GM12878 (cell line): ENCODE data around the gene OR6C75. TPM values are rescaled to one million over a fixed set of nuclear protein-coding genes. Genes with fewer than 3 reads are reported as not detected.

ENCODE experiments used
- ATAC-seq: fragments of 200-7000 bp; cut with Tn5 transposase; 3 replicates; pipeline ENCODE4 v1.9.1; 2020; ENCODE audit warnings: mild to moderate bottlenecking, moderate library complexity
- BruUV-seq: library from RNA; stranded (reverse); fragments of 400-500 nt; replicated peaks from 2 replicates; lab custom pipeline; 2021; lab: Mats Ljungman, UMichigan
- CTCF ChIA-PET: fragments of 300-600 bp; sonication (Branson Sonifier 250); formaldehyde crosslinking; extraction: SDS; loops from one replicate; lab custom pipeline; 2021; ENCODE audit warnings: inconsistent platforms; lab: Yijun Ruan, JAX
- POLR2A ChIA-PET: fragments of 350-600 bp; formaldehyde crosslinking; extraction: SDS; loops from one replicate; lab custom pipeline; 2021; ENCODE audit warnings: inconsistent platforms; lab: Charles Lee
- RAD21 ChIA-PET: fragments of 300-600 bp; sonication (Branson Sonifier 250); formaldehyde crosslinking; loops from one replicate; lab custom pipeline; 2023; ENCODE audit warnings: antibody characterized with exemption; ENCODE audit not compliant: unreplicated experiment; lab: Charles Lee
- SMC1A ChIA-PET: fragments of 300-600 bp; sonication (Branson Sonifier 250); formaldehyde crosslinking; loops from one replicate; lab custom pipeline; 2023; ENCODE audit not compliant: unreplicated experiment, uncharacterized antibody; lab: Charles Lee
- DNase-seq: peaks from one replicate; pipeline ENCODE4 v3.0.0-alpha.2; 2011; ENCODE audit warnings: low read depth, low spot score
- FAIRE-seq: peaks from 3 replicates; lab custom pipeline; 2011; peaks lifted over from hg19 to GRCh38; lab: Jason Lieb, UNC
- H2AFZ ChIP-seq: 2 replicates; pipeline ENCODE4 v1.6.0; 2011; ENCODE audit warnings: low read depth, low read length, control low read depth; ENCODE audit not compliant: control insufficient read depth
- H3K27ac ChIP-seq: 2 replicates; pipeline ENCODE4 v1.5.1; 2011; ENCODE audit warnings: control low read depth; ENCODE audit not compliant: control insufficient read depth, insufficient read depth
- H3K27me3 ChIP-seq, 2 experiments: replicated peaks in 1 of 2; 2 replicates each; pipeline versions ENCODE4 v1.6.0 to v1.6.1; 2011; ENCODE audit warnings: low read length in 1 of 2; ENCODE audit not compliant: control insufficient read depth in 2 of 2, insufficient read depth in 2 of 2
- H3K36me3 ChIP-seq, 2 experiments: 2 replicates each; pipeline ENCODE4 v1.5.1; 2011; ENCODE audit warnings: low read length in 1 of 2; ENCODE audit not compliant: control insufficient read depth in 2 of 2, insufficient read depth in 2 of 2
- H3K4me1 ChIP-seq: 2 replicates; pipeline ENCODE4 v1.6.1; 2011; ENCODE audit warnings: mild to moderate bottlenecking, low read length, moderate library complexity, mixed read lengths; ENCODE audit not compliant: control insufficient read depth, insufficient read depth
- H3K4me2 ChIP-seq: 2 replicates; pipeline ENCODE4 v1.6.0; 2011; ENCODE audit warnings: control low read depth; ENCODE audit not compliant: control insufficient read depth, insufficient read depth
- H3K4me3 ChIP-seq: fragments of 200-600 bp; sonication (generic); 2 replicates; pipeline ENCODE4 v1.5.1; 2016
- H3K79me2 ChIP-seq: 2 replicates; pipeline ENCODE4 v1.6.0; 2011; ENCODE audit warnings: low read length; ENCODE audit not compliant: control insufficient read depth, insufficient read depth
- H3K9ac ChIP-seq: 2 replicates; pipeline ENCODE4 v1.8.0; 2011; ENCODE audit warnings: low read length, control low read depth, mixed read lengths; ENCODE audit not compliant: control insufficient read depth, insufficient read depth
- H3K9me3 ChIP-seq: replicated peaks from 3 replicates; pipeline ENCODE4 v1.5.1; 2011; ENCODE audit warnings: mild to moderate bottlenecking, low read length; ENCODE audit not compliant: control insufficient read depth, insufficient read depth
- H4K20me1 ChIP-seq: 2 replicates; pipeline ENCODE4 v1.6.0; 2011; ENCODE audit not compliant: control insufficient read depth, insufficient read depth
- CBX5 ChIP-seq: sonication (generic); IDR thresholded peaks from 2 replicates; pipeline ENCODE4 v1.6.1; 2016; ENCODE audit warnings: low read depth, moderate library complexity, mild to moderate bottlenecking, inconsistent platforms
- HCFC1 ChIP-seq: fragments of 150-350 bp; IDR thresholded peaks from 2 replicates; pipeline ENCODE4 v1.6.1; 2014; ENCODE audit warnings: low read length
- HDGF ChIP-seq: fragments of 450-650 bp; IDR thresholded peaks from 2 replicates; pipeline ENCODE4 v1.6.1; 2016; ENCODE audit warnings: antibody characterized with exemption
- KDM1A ChIP-seq: fragments of 200-600 bp; sonication (generic); IDR thresholded peaks from 2 replicates; pipeline ENCODE4 v1.6.1; 2016; ENCODE audit warnings: borderline replicate concordance
- MTA2 ChIP-seq: fragments of 450-650 bp; IDR thresholded peaks from 2 replicates; pipeline ENCODE4 v1.6.1; 2016; ENCODE audit warnings: low read depth, mild to moderate bottlenecking, moderate library complexity
- PAX5 ChIP-seq: IDR thresholded peaks from 2 replicates; pipeline ENCODE4 v1.6.1; 2011; ENCODE audit warnings: low read depth, low read length, borderline replicate concordance
- PBX3 ChIP-seq: IDR thresholded peaks from 2 replicates; pipeline ENCODE4 v1.6.1; 2011; ENCODE audit warnings: mild to moderate bottlenecking, low read depth, low read length, moderate library complexity; ENCODE audit not compliant: insufficient replicate concordance
- POU2F2 ChIP-seq: IDR thresholded peaks from 3 replicates; pipeline ENCODE4 v1.6.1; 2011; ENCODE audit warnings: low read depth, mild to moderate bottlenecking, low read length, borderline replicate concordance
- SMAD5 ChIP-seq: IDR thresholded peaks from 2 replicates; pipeline ENCODE4 v1.6.1; 2016; ENCODE audit warnings: antibody characterized with exemption, low read depth
- ZNF592 ChIP-seq: fragments of 450-650 bp; IDR thresholded peaks from 2 replicates; pipeline ENCODE4 v1.6.1; 2017; ENCODE audit warnings: mild to moderate bottlenecking, moderate library complexity
- WGBS: methylation state at CpG from one replicate; pipeline ENCODE4 v1.1.6; 2016; ENCODE audit warnings: low lambda C conversion rate; ENCODE audit not compliant: insufficient replicate concordance, insufficient coverage; ENCODE audit errors: missing lambda C conversion rate; 5-methylcytosine and 5-hydroxymethylcytosine counted together
- in situ Hi-C: fragments of 300-500 bp; cut with MboI; formaldehyde crosslinking; loops from 9 replicates; pipeline ENCODE4 v1.14.3; 2018; ENCODE audit warnings: mixed read lengths
- intact Hi-C: fragments of 100-400 bp; cut with micrococcal nuclease; formaldehyde crosslinking; loops from one replicate; pipeline ENCODE4 v1.14.2; 2022; ENCODE audit not compliant: unreplicated experiment
- polyA plus RNA-seq, 11 experiments: library from polyadenylated mRNA; depleted of rRNA in 4 of 11; unstranded in 6 of 11; stranded (reverse) in 5 of 11; fragments of >200 nt; fragmentation: Nextera tagmentation in 4 of 11; fragmentation: Illumina TruSeq in 1 of 11; extraction: Ambion mirVana in 4 of 11; extraction: Trizol in 1 of 11; gene quantifications; 1 replicate in 1 of 11; 2 replicates in 10 of 11; pipeline versions ENCODE4 v1.2.1 to v1.2.3, GENCODE V29; 2011 to 2016; ENCODE audit warnings: inconsistent platforms in 2 of 11, missing spikeins in 2 of 11, low read depth in 1 of 11
- total RNA-seq, 4 experiments: library from RNA; depleted of rRNA in 3 of 4; stranded (reverse); fragments of >200 nt in 3 of 4; fragmentation: Illumina TruSeq in 1 of 4; extraction: Trizol in 1 of 4; gene quantifications; 2 replicates each; pipeline versions ENCODE4 v1.2.1 to v1.2.3, GENCODE V29; 2013 to 2021

Gene OR6C75
- total and polyA plus RNA-seq, 10 of the 15 experiments (the other 5 are each of a cell fraction or from before 2014, with no cell fraction given): not detected

GRCh38 chr12:55396326-55396725 lies 33.6 kb downstream of the OR6C75 start (continued):
- no peak for TF ChIP-seq KDM1A
- TF ChIP-seq PAX5: no peak
- TF ChIP-seq, all 136 proteins: peak for 0

GRCh38 chr12:55400229-55400628 lies 37.5 kb downstream of the OR6C75 start, which contains the start of gene OR6C65:
TSS of gene OR6C65 (plus strand) at chr12:55400529. CDS start at chr12:55400529, 0 bp downstream.
- ChIA-PET RAD21 (no interaction called here), POLR2A (interaction anchor here (0.7 kb wide), 1 partner anchor 511 kb away, joined by 4 read pairs; no protein-coding TSS in a partner anchor), CTCF (no interaction called here), SMC1A (no interaction called here)
- Histone ChIP-seq H3K4me3 (no peak within 1 kb of the TSS), H3K9me3 (no peaks in the 10 kb centered on the region), H4K20me1 (no peaks in the 10 kb centered on the region), H3K4me2 (no peak within 1 kb of the TSS), H3K27ac (no peak within 1 kb of the TSS), H3K36me3 (no peaks in the 10 kb centered on the region), H2AFZ (no peak within 1 kb of the TSS), H3K79me2 (no peaks in the 10 kb centered on the region), H3K4me1 (no peaks in the 10 kb centered on the region), H3K27me3 (no peaks in the 10 kb centered on the region), H3K9ac (no peak within 1 kb of the TSS)
- TF ChIP-seq CBX5 (no peak), HCFC1 (no peak)
- no peak for FAIRE-seq
- no TSS peak for BruUV-seq
- DNase-seq: no peak
- in situ Hi-C loops: no loop called here
- 77% methylated on average over 1 of the region's 1 CpG for WGBS
- ATAC-seq: no peak
- intact Hi-C loops: no loop called here

- RAD21 ChIA-PET: no interaction called here
- no peaks in the 10 kb centered on the region for H3K27me3 ChIP-seq
- H3K36me3 ChIP-seq: no peaks in the 10 kb centered on the region
- H3K4me1 ChIP-seq: no peaks in the 10 kb centered on the region
- DNase-seq (no peak), ATAC-seq (no peak), FAIRE-seq (no peak)
- 0% methylated on average over 1 of the region's 1 CpG for WGBS
- H3K4me3 ChIP-seq: no peak overlapping the region
- POLR2A ChIA-PET: no interaction called here
- H3K4me2 ChIP-seq: no peak overlapping the region
- in situ Hi-C loops: no loop called here
- H3K27ac ChIP-seq: no peak overlapping the region
- H3K9me3 ChIP-seq: no peaks in the 10 kb centered on the region
- H3K79me2 ChIP-seq: no peaks in the 10 kb centered on the region
- CTCF ChIA-PET: no interaction called here
- H2AFZ ChIP-seq: no peak overlapping the region
- SMC1A ChIA-PET: no interaction called here
- no TSS peak for BruUV-seq
- intact Hi-C loops: no loop called here
- H4K20me1 ChIP-seq: no peaks in the 10 kb centered on the region
- no peak overlapping the region for H3K9ac ChIP-seq
- TF ChIP-seq PBX3 (no peak), MTA2 (no peak), ZNF592 (no peak), HDGF (no peak), POU2F2 (no peak), SMAD5 (no peak)
Observed at GRCh38 chr12:55407866-55408265, 45.1 kb downstream of the OR6C75 start.
